Measurements from ENCODE around the gene CARD14. TPM values are rescaled to one million over a fixed set of nuclear protein-coding genes. Genes with fewer than 3 reads are reported as not detected.
"Not testable (repeated sequence)": the region's sequence is repeated elsewhere in the genome, so short reads cannot be mapped to it uniquely, and the experiment has no call there.

Gene CARD14
- polyA plus RNA-seq, 1 experiment = not detected

GRCh38 chr17:80254396-80255251, 84.8 kb downstream of the CARD14 start:
- ChIA-PET CTCF (interaction anchor here (0.6 kb wide), 1 partner anchor 59 kb away, joined by 7 read pairs; no protein-coding TSS in a partner anchor), POLR2A (interaction anchor here (0.6 kb wide), 1 partner anchor 33 kb away, joined by 3 read pairs; no protein-coding TSS in a partner anchor)
- Histone ChIP-seq H3K27ac (ENCODE audit: low read depth, low read length) (peak overlapping the region; percentile 88), H3K4me3 (ENCODE audit: low read depth, low read length) (no peak overlapping the region), H3K9me3 (ENCODE audit: control insufficient read depth, insufficient read depth, low read length) (peaks cover 2% of the 10 kb centered on the region; the same call in 1 of the 2 replicates), H3K27me3 (ENCODE audit: control insufficient read depth, insufficient read depth, low read length) (no peaks in the 10 kb centered on the region)
- TF ChIP-seq, protein P1, sequence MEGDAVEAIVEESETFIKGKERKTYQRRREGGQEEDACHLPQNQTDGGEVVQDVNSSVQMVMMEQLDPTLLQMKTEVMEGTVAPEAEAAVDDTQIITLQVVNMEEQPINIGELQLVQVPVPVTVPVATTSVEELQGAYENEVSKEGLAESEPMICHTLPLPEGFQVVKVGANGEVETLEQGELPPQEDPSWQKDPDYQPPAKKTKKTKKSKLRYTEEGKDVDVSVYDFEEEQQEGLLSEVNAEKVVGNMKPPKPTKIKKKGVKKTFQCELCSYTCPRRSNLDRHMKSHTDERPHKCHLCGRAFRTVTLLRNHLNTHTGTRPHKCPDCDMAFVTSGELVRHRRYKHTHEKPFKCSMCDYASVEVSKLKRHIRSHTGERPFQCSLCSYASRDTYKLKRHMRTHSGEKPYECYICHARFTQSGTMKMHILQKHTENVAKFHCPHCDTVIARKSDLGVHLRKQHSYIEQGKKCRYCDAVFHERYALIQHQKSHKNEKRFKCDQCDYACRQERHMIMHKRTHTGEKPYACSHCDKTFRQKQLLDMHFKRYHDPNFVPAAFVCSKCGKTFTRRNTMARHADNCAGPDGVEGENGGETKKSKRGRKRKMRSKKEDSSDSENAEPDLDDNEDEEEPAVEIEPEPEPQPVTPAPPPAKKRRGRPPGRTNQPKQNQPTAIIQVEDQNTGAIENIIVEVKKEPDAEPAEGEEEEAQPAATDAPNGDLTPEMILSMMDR (IDR thresholded peaks at IDR 0.05; ENCODE audit: low read depth, low read length) = no peak
- DNase-seq (ENCODE audit: low read depth, low spot score) = peak; percentile 68

- ChIA-PET CTCF (no interaction called here), POLR2A (no interaction called here)
- peak overlapping the region; percentile 11 for H3K27ac ChIP-seq (ENCODE audit: low read depth, low read length)
- H3K4me3 ChIP-seq (ENCODE audit: low read depth, low read length) = no peak overlapping the region
- peaks cover 2% of the 10 kb centered on the region; the same call in 1 of the 2 replicates for H3K9me3 ChIP-seq (ENCODE audit: control insufficient read depth, insufficient read depth, low read length)
- H3K27me3 ChIP-seq (ENCODE audit: control insufficient read depth, insufficient read depth, low read length) = no peaks in the 10 kb centered on the region
- TF ChIP-seq, protein P1 (IDR thresholded peaks at IDR 0.05; ENCODE audit: low read depth, low read length) = no peak
- DNase-seq (ENCODE audit: low read depth, low spot score) = no peak
Measured at GRCh38 chr17:80256034-80256350, 86.2 kb downstream of the CARD14 start.

- Histone ChIP-seq H3K27ac (ENCODE audit: low read depth, low read length) (no peak overlapping the region), H3K9me3 (ENCODE audit: control insufficient read depth, insufficient read depth, low read length) (peaks cover 2% of the 10 kb centered on the region; the same call in 1 of the 2 replicates), H3K4me3 (ENCODE audit: low read depth, low read length) (no peak overlapping the region), H3K27me3 (ENCODE audit: control insufficient read depth, insufficient read depth, low read length) (no peaks in the 10 kb centered on the region)
- TF ChIP-seq, protein P1 (IDR thresholded peaks at IDR 0.05; ENCODE audit: low read depth, low read length) = no peak
- CTCF ChIA-PET = no interaction called here
- POLR2A ChIA-PET = no interaction called here
- DNase-seq (ENCODE audit: low read depth, low spot score) = no peak
Measured at GRCh38 chr17:80257716-80258213, 87.9 kb downstream of the CARD14 start.

- DNase-seq (ENCODE audit: low read depth, low spot score); POLR2A ChIA-PET; CTCF ChIA-PET: not testable (repeated sequence)
Measured at GRCh38 chr17:80258296-80258695, 88.5 kb downstream of the CARD14 start.

More at GRCh38 chr17:80258296-80258695, 88.5 kb downstream of the CARD14 start:
- H3K4me3 ChIP-seq (ENCODE audit: low read depth, low read length); H3K27ac ChIP-seq (ENCODE audit: low read depth, low read length); H3K27me3 ChIP-seq (ENCODE audit: control insufficient read depth, insufficient read depth, low read length); H3K9me3 ChIP-seq (ENCODE audit: control insufficient read depth, insufficient read depth, low read length): not testable (repeated sequence)

Small RNA genes within 50 kb of the gene (small RNA-seq; reads per million reads assigned to genes)
- not detected for gene AC087741.2 (ENCODE audit: insufficient read length, low read depth)

Other genes with a start within 250 kb of the CARD14 start
- gene TBC1D16, start 134.2 kb upstream of the CARD14 start, polyA plus RNA-seq (2011; rRNA removed) = 10.9 and 14.7 TPM in 2 replicates
- gene CCDC40, start 133.4 kb upstream of the CARD14 start, polyA plus RNA-seq (2011; rRNA removed) = 2.0 and 2.4 TPM in 2 replicates
- gene GAA, start 68.4 kb upstream of the CARD14 start, polyA plus RNA-seq (2011; rRNA removed) = 3.8 and 6.0 TPM in 2 replicates
- 96.1 and 103 TPM in 2 replicates for gene EIF4A3, start 22.9 kb upstream of the CARD14 start, polyA plus RNA-seq (2011; rRNA removed)
- 37.4 and 39.9 TPM in 2 replicates for gene SGSH, start 50.3 kb downstream of the CARD14 start, polyA plus RNA-seq (2011; rRNA removed)
- gene SLC26A11, start 50.4 kb downstream of the CARD14 start, polyA plus RNA-seq (2011; rRNA removed) = 8.9 and 11.7 TPM in 2 replicates
- 46.8 and 51.5 TPM in 2 replicates for gene RNF213, start 90.8 kb downstream of the CARD14 start, polyA plus RNA-seq (2011; rRNA removed)
- 18.1 and 24.9 TPM in 2 replicates for gene ENDOV, start 245.1 kb downstream of the CARD14 start, polyA plus RNA-seq (2011; rRNA removed)

Data from AG04450 (cell line).